SK-N-SH (cell line): Measurements from ENCODE around the gene GMPPA. TPM values are rescaled to one million over a fixed set of nuclear protein-coding genes. Genes with fewer than 3 reads are reported as not detected.

Source experiments
- CTCF ChIA-PET: fragments of 300-600, 350-600 bp; formaldehyde crosslinking; extraction: SDS; loops from one replicate; lab custom pipeline; 2021; lab: Yijun Ruan, JAX
- POLR2A ChIA-PET: fragments of 350-600 bp; sonication (Branson Sonifier 250); formaldehyde crosslinking; extraction: SDS; loops from one replicate; lab custom pipeline; 2020; ENCODE audit warnings: antibody characterized with exemption, inconsistent platforms; lab: Yijun Ruan, JAX
- DNase-seq: peaks from one replicate; pipeline ENCODE4 v3.0.0; 2012
- H2AFZ ChIP-seq: fragments of 200-600 bp; sonication (generic); 2 replicates; pipeline ENCODE4 v1.8.1; 2016; ENCODE audit warnings: antibody characterized with exemption, mild to moderate bottlenecking, low read depth
- H3F3A ChIP-seq: fragments of 200-600 bp; sonication (generic); replicated peaks from 2 replicates; pipeline ENCODE3; 2016; ENCODE audit warnings: antibody characterized with exemption, mild to moderate bottlenecking; ENCODE audit not compliant: insufficient read depth
- H3K27ac ChIP-seq, 2 experiments: fragments of 200-500 bp in 1 of 2; fragments of 200-600 bp in 1 of 2; sonication (Bioruptor generic) in 1 of 2; sonication (generic), shearing (Covaris generic) in 1 of 2; 2 replicates each; pipeline versions ENCODE4 v1.5.1 to v1.6.1; 2014 to 2016; ENCODE audit warnings: low read depth in 2 of 2, inconsistent platforms in 1 of 2, low read length in 1 of 2, mild to moderate bottlenecking in 1 of 2, mixed read lengths in 1 of 2
- H3K27me3 ChIP-seq: fragments of 200-600 bp; sonication (generic), shearing (Covaris generic); 2 replicates; pipeline ENCODE4 v1.6.1; 2016; ENCODE audit warnings: mixed run types; ENCODE audit not compliant: insufficient read depth
- H3K36me3 ChIP-seq, 2 experiments: fragments of 200-500 bp in 1 of 2; fragments of 200-600 bp in 1 of 2; sonication (Bioruptor generic) in 1 of 2; sonication (generic) in 1 of 2; replicated peaks in 1 of 2; 2 replicates each; pipeline versions ENCODE3 to v1.5.1; 2014 to 2016; ENCODE audit warnings: low read length in 1 of 2, mild to moderate bottlenecking in 1 of 2; ENCODE audit not compliant: insufficient read depth in 2 of 2, control insufficient read depth in 1 of 2
- H3K4me1 ChIP-seq, 2 experiments: fragments of 200-500 bp in 1 of 2; fragments of 200-600 bp in 1 of 2; sonication (Bioruptor generic) in 1 of 2; sonication (generic), shearing (Covaris generic) in 1 of 2; 2 replicates each; pipeline versions ENCODE4 v1.5.1 to v1.6.1; 2014 to 2016; ENCODE audit warnings: low read depth in 1 of 2, low read length in 1 of 2, mixed run types in 1 of 2; ENCODE audit not compliant: insufficient read depth in 2 of 2, control insufficient read depth in 1 of 2
- H3K4me2 ChIP-seq: fragments of 200-600 bp; sonication (generic), shearing (Covaris generic); 2 replicates; pipeline ENCODE4 v1.6.1; 2017; ENCODE audit warnings: mixed run types
- H3K4me3 ChIP-seq, 2 experiments: fragments of 200-500 bp in 1 of 2; fragments of 200-600 bp in 1 of 2; sonication (Bioruptor generic) in 1 of 2; sonication (generic), shearing (Covaris generic) in 1 of 2; 2 replicates each; pipeline versions ENCODE4 v1.5.1 to v1.8.1; 2014 to 2016; ENCODE audit warnings: low read depth in 2 of 2, inconsistent platforms in 1 of 2, low read length in 1 of 2, mild to moderate bottlenecking in 1 of 2, mixed read lengths in 1 of 2, moderate library complexity in 1 of 2
- H3K79me2 ChIP-seq: fragments of 200-600 bp; sonication (generic); 2 replicates; pipeline ENCODE4 v1.8.1; 2017; ENCODE audit warnings: mild to moderate bottlenecking; ENCODE audit not compliant: insufficient read depth
- H3K9ac ChIP-seq: fragments of 200-600 bp; sonication (generic); 2 replicates; pipeline ENCODE4 v1.6.1; 2017; ENCODE audit warnings: mixed run types
- H3K9me2 ChIP-seq: fragments of 200-600 bp; sonication (generic); 2 replicates; pipeline ENCODE4 v1.6.1; 2017; ENCODE audit warnings: mixed run types
- H3K9me3 ChIP-seq: fragments of 200-600 bp; sonication (generic); 2 replicates; pipeline ENCODE4 v1.6.1; 2017; ENCODE audit warnings: mixed run types, mild to moderate bottlenecking, moderate library complexity
- H4K20me1 ChIP-seq: fragments of 200-600 bp; sonication (generic); 2 replicates; pipeline ENCODE4 v1.6.1; 2017; ENCODE audit warnings: mild to moderate bottlenecking, mixed run types; ENCODE audit not compliant: insufficient read depth
- CHD2 ChIP-seq: fragments of 150-350 bp; IDR thresholded peaks from 2 replicates; pipeline ENCODE4 v1.6.1; 2018; ENCODE audit warnings: low read length; ENCODE audit not compliant: partially characterized antibody
- CTCF ChIP-seq: fragments of 200-600 bp; sonication (generic); IDR thresholded peaks from 2 replicates; pipeline ENCODE4 v1.6.1; 2017; ENCODE audit warnings: antibody characterized with exemption, mild to moderate bottlenecking, moderate library complexity
- ELF1 ChIP-seq: IDR thresholded peaks from 2 replicates; pipeline ENCODE4 v1.4.0; 2012
- EP300 ChIP-seq, 2 experiments: IDR thresholded peaks; 2 replicates each; pipeline versions ENCODE4 v1.4.0 to v1.6.1; 2012; ENCODE audit warnings: borderline replicate concordance in 1 of 2, low read depth in 1 of 2, low read length in 1 of 2
- EZH2phosphoT487 ChIP-seq: fragments of 200-600 bp; sonication (generic); IDR thresholded peaks from 2 replicates; pipeline ENCODE4 v1.6.1; 2017; ENCODE audit warnings: low read depth, mixed run types, mild to moderate bottlenecking, antibody characterized with exemption, moderate library complexity, borderline replicate concordance
- FOSL2 ChIP-seq: IDR thresholded peaks from 2 replicates; pipeline ENCODE4 v1.4.0; 2012; ENCODE audit warnings: low read depth, mild to moderate bottlenecking, moderate library complexity, borderline replicate concordance
- FOXJ3 ChIP-seq: sonication (generic); formaldehyde crosslinking; IDR thresholded peaks from 2 replicates; pipeline ENCODE4 v1.5.1; 2020; ENCODE audit warnings: mild to moderate bottlenecking, missing genetic modification reagents
- FOXM1 ChIP-seq: IDR thresholded peaks from 2 replicates; pipeline ENCODE4 v1.4.0; 2012; ENCODE audit warnings: low read depth, mild to moderate bottlenecking
- GABPA ChIP-seq: IDR thresholded peaks from 2 replicates; pipeline ENCODE4 v1.4.0; 2012; ENCODE audit warnings: low read depth, mild to moderate bottlenecking
- GATA2 ChIP-seq: sonication (generic); formaldehyde crosslinking; IDR thresholded peaks from 2 replicates; pipeline ENCODE4 v1.5.0; 2020; ENCODE audit warnings: mild to moderate bottlenecking, missing genetic modification reagents
- IRF3 ChIP-seq: fragments of 150-350 bp; IDR thresholded peaks from 2 replicates; pipeline ENCODE4 v1.6.1; 2016; ENCODE audit warnings: mild to moderate bottlenecking, low read depth, low read length
- JUND ChIP-seq: IDR thresholded peaks from 2 replicates; pipeline ENCODE4 v1.4.0; 2012
- MEF2A ChIP-seq: IDR thresholded peaks from 2 replicates; pipeline ENCODE4 v1.4.0; 2012; ENCODE audit warnings: low read depth, borderline replicate concordance
- MXI1 ChIP-seq: IDR thresholded peaks from 2 replicates; pipeline ENCODE4 v1.6.1; 2012; ENCODE audit warnings: mild to moderate bottlenecking, low read depth, low read length, improper control_type of control experiment
- NRF1 ChIP-seq: IDR thresholded peaks from 2 replicates; pipeline ENCODE4 v1.6.1; 2012; ENCODE audit warnings: low read depth, mild to moderate bottlenecking, low read length
- POLR2AphosphoS5 ChIP-seq: IDR thresholded peaks from 2 replicates; pipeline ENCODE4 v1.6.1; 2012; ENCODE audit warnings: low read depth, low read length
- RAD21 ChIP-seq: IDR thresholded peaks from 2 replicates; pipeline ENCODE4 v1.6.1; 2012; ENCODE audit warnings: mild to moderate bottlenecking, low read length
- RCOR1 ChIP-seq: fragments of 150-350 bp; IDR thresholded peaks from 2 replicates; pipeline ENCODE4 v1.6.1; 2017; ENCODE audit warnings: antibody characterized with exemption, low read length
- REST ChIP-seq: IDR thresholded peaks from 2 replicates; pipeline ENCODE4 v1.6.1; 2012; ENCODE audit warnings: mild to moderate bottlenecking, low read depth, low read length, moderate library complexity
- RFX5 ChIP-seq: IDR thresholded peaks from 2 replicates; pipeline ENCODE4 v1.6.1; 2012; ENCODE audit warnings: mild to moderate bottlenecking, improper control_type of control experiment, low read length
- RXRA ChIP-seq: IDR thresholded peaks from 2 replicates; pipeline ENCODE4 v1.4.0; 2012; ENCODE audit warnings: low read depth, mild to moderate bottlenecking, borderline replicate concordance
- SIN3A ChIP-seq: IDR thresholded peaks from 2 replicates; pipeline ENCODE4 v1.6.1; 2012; ENCODE audit warnings: low read depth, mild to moderate bottlenecking, low read length, moderate library complexity, borderline replicate concordance
- SMC3 ChIP-seq: IDR thresholded peaks from 2 replicates; pipeline ENCODE4 v1.6.1; 2012; ENCODE audit warnings: low read depth, low read length, improper control_type of control experiment
- TAF1 ChIP-seq: IDR thresholded peaks from 2 replicates; pipeline ENCODE4 v1.6.1; 2012; ENCODE audit warnings: low read depth, mild to moderate bottlenecking, low read length, moderate library complexity, borderline replicate concordance
- TCF12 ChIP-seq: IDR thresholded peaks from 2 replicates; pipeline ENCODE4 v1.4.0; 2012
- TEAD4 ChIP-seq: IDR thresholded peaks from 2 replicates; pipeline ENCODE4 v1.4.0; 2012; ENCODE audit warnings: mild to moderate bottlenecking, borderline replicate concordance; ENCODE audit not compliant: insufficient read depth
- USF2 ChIP-seq: fragments of 150-350 bp; IDR thresholded peaks from 2 replicates; pipeline ENCODE4 v1.6.1; 2017; ENCODE audit warnings: antibody characterized with exemption, low read length, low read depth, borderline replicate concordance
- YY1 ChIP-seq: IDR thresholded peaks from 2 replicates; pipeline ENCODE4 v1.4.0; 2012; ENCODE audit warnings: low read depth, mild to moderate bottlenecking
- WGBS: methylation state at CpG from one replicate; pipeline ENCODE4 v1.1.6; 2017; ENCODE audit warnings: low lambda C conversion rate; 5-methylcytosine and 5-hydroxymethylcytosine counted together
- polyA plus RNA-seq, 3 experiments: library from polyadenylated mRNA; depleted of rRNA; stranded (reverse); fragments of >200 nt; gene quantifications; 2 replicates each; pipeline ENCODE4 v1.2.3, GENCODE V29; 2012

Gene GMPPA
- polyA plus RNA-seq, 1 of the 3 experiments (the other 2 are of a cell fraction): 61.3 TPM

- Histone ChIP-seq H3K4me3 (no peak overlapping the region), H3K9me3 (no peaks in the 10 kb centered on the region), H3K4me2 (no peak overlapping the region), H3K27ac (peak overlapping the region in 1 of 2 experiments; percentile 65; a peak in 1 of 4 replicates), H3K36me3 (peaks cover 4 to 6% of the 10 kb centered on the region in 2 experiments), H4K20me1 (no peaks in the 10 kb centered on the region), H2AFZ (no peak overlapping the region), H3K27me3 (no peaks in the 10 kb centered on the region), H3K4me1 (peaks cover 16 to 52% of the 10 kb centered on the region in 2 experiments), H3K9ac (no peak overlapping the region), H3F3A (no peaks in the 10 kb centered on the region), H3K9me2 (no peaks in the 10 kb centered on the region), H3K79me2 (peaks cover 17% of the 10 kb centered on the region)
- WGBS: 68% methylated on average over 8 of the region's 14 CpGs
- DNase-seq: peak; percentile 88
- POLR2A ChIA-PET: interaction anchor here (0.7 to 3.7 kb wide), 5 partner anchors 13 to 34 kb away, joined by 3 to 26 read pairs (median 10); partner anchors contain the start of gene ASIC4
- CTCF ChIA-PET: interaction anchor here (0.7 to 62.1 kb wide), 20 partner anchors 1 to 194 kb away, joined by 3 to 2824 read pairs (median 5); partner anchors contain the start of genes ASIC4, CHPF, GMPPA and TMEM198
- TF ChIP-seq REST (peak; percentile 76), EZH2phosphoT487 (no peak), POLR2AphosphoS5 (no peak), FOXJ3 (CRISPR knock-in tag) (no peak), RXRA (no peak), USF2 (peak; percentile 22; the same call in 1 of the 2 replicates), IRF3 (no peak), GATA2 (CRISPR knock-in tag) (no peak), RFX5 (no peak), YY1 (no peak), SIN3A (no peak), RCOR1 (no peak), SMC3 (peak; percentile 69; the same call in 1 of the 2 replicates), RAD21 (peak; percentile 69), EP300 (IDR thresholded peaks at IDR 0.05; ENCODE audit: borderline replicate concordance in 1 of 2, low read depth in 1 of 2, low read length in 1 of 2) (no peak; a peak in 1 of 4 replicates), MXI1 (peak; percentile 75; the same call in 1 of the 2 replicates), CTCF (peak; percentile 62), CHD2 (peak; percentile 33), TAF1 (no peak), ELF1 (no peak), MEF2A (no peak), TCF12 (no peak), GABPA (no peak), JUND (no peak), TEAD4 (no peak), FOXM1 (no peak), NRF1 (no peak), FOSL2 (no peak)
Measured at GRCh38 chr2:219495531-219496122, 3.1 kb upstream of the GMPPA start.
